NCI-H1436 (cell line): Measurements from ENCODE around the gene KLHL20.
A peak's percentile ranks its signal among the peaks of the same experiment; 100 is the strongest.
"Not testable (repeated sequence)": the region's sequence is repeated elsewhere in the genome, so short reads cannot be mapped to it uniquely, and the experiment has no call there.

Source experiments
- DNase-seq: peaks from one replicate; lab custom pipeline; 2025; lab: John Stamatoyannopoulos, UW

KLHL20 gene

GRCh38 chr1:173753830-173754229 lies 39.0 kb downstream of the KLHL20 start:
- DNase-seq, result no peak

- no peak for DNase-seq
Measured at GRCh38 chr1:173757666-173758065, 42.9 kb downstream of the KLHL20 start.

DNA sequence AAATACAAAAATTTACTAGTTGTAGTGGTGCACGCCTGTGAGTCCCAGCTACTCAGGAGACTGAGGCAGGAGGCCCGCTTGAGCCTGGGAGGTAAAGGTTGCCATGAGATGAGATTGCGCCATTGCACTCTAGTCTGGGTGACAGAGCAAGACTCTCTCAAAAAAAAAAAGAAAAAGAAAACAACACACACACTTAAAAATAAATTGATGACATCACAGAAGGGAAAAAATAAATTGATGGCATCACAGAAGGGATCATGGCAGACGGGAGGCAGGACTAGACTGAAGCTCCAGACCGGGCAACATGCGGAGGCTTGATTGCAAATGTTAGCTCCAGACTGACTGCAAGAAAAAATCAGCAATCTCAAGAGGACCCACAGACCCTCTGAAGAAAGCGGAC lies 43.3 kb downstream of the KLHL20 start:
- no peak for DNase-seq

- DNase-seq, result no peak
Measured at GRCh38 chr1:173758980-173759379, 44.2 kb downstream of the KLHL20 start.

GRCh38 chr1:173764331-173764730 lies 49.5 kb downstream of the KLHL20 start:
- DNase-seq, result not testable (repeated sequence)

DNA sequence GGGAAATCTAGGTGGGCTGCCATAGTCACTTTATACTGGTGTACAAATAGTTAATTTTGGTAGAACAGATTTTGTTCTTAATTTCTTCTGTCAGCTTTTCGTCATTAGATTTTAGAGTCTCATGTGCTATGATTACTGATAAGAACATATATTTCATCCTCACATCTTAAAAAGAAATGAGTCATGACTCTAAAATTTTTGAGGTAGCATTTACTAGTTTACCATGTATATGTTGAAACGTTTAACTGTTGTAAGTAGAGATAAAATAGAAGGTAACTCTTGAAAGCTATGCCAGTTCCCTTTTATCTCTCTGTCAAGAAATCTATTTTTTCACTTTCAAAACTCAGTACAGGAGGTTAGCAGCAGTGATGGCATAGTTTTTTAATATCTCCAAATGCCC lies 53.4 kb downstream of the KLHL20 start:
- DNase-seq, result no peak

DNA sequence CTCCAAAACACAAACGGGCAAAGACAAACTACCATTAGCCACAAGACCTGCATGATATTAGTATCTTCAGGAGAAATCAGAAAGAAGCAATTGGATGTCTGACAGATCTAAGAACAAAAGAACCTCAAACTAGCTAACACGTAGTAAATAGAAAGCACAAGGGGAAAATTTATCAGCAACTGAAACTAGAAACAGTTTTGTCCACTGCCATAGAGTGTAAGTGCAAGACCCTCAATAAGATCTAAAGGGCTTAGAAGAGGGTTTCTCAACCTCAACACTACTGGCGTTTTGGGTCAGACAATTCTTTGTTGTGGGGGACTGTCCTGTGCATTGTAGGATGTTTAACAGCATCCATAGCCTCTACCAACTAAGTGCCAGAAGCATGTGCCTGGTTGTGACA lies 54.0 kb downstream of the KLHL20 start:
- no peak for DNase-seq

- not testable (repeated sequence) for DNase-seq
Measured at GRCh38 chr1:173770330-173770729, 55.5 kb downstream of the KLHL20 start.

DNA sequence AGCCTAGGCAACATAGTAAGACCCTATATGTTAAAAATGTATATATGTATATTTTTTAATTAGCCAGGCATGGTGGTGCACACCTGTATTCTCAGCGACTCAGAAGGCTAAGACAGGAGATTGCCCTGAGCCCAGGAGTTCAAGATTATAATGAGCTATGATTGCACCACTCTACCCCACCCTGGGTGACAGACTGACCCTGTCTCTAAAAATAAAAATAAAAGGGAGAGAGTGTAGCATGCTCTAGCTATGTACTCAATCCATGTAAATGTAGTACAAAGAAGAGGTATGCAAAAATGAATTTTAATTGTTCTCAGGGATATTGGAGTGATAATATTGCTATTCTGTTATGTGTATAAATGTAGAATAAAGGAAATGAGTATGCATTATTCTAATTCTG lies 56.8 kb downstream of the KLHL20 start:
- DNase-seq, result no peak

GRCh38 chr1:173775578-173776226 lies 60.9 kb downstream of the KLHL20 start:
- no peak for DNase-seq

DNA sequence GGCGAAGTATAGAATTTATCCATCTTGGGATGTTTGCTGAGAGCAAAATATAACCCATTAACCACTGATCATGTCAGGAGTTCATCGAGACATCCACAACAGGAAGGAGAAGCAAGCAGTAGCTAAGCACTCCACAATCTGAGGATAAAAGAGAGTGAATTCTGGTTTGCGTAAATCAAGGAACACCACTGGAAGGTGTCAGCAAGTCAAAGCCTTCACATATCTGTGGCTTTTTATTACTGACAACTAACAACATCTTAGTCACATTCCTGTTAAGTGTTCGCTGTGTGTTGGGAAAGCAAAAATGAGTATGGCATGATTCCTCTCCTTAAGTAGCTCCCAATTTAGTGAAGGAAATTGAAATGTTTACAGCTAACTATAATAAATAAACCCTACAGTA lies 65.2 kb downstream of the KLHL20 start:
- DNase-seq, result no peak

DNA sequence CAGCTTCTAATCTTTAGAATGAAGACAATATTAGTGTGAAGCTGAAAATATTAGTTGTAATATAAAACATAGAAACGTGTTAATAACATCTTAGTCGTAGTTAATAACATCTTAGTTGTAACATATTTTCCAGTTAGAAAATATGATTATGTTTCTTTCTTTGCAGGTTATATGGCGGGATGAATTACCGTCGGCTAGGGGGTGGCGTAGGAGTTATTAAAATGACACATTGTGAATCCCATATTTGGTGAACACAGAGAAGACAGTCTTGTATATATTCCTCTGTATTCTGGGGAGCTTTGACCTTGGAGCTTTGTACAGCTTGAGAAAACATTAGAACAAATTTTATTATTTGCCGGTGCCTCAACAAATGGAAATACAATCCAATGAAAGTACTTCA lies 70.2 kb downstream of the KLHL20 start:
- no peak for DNase-seq

DNA sequence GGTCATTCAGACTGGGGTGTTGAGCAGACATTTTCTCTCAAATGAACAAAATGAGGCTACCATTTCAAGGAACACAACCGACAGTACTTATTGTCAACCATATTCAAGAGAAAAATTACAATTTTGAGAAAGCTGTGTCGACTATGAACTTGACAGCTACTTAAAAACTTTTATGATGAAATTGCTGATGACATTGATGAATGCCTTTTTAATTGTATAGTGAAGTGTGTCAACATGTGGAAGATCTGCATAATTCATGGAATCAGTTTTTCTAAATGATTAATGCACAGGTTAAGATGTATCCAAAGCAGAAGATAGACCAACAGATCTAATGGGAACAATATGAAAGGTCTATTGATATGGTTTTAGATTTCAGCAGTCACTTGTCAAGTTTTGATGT lies 75.1 kb downstream of the KLHL20 start:
- DNase-seq, result no peak

DNA sequence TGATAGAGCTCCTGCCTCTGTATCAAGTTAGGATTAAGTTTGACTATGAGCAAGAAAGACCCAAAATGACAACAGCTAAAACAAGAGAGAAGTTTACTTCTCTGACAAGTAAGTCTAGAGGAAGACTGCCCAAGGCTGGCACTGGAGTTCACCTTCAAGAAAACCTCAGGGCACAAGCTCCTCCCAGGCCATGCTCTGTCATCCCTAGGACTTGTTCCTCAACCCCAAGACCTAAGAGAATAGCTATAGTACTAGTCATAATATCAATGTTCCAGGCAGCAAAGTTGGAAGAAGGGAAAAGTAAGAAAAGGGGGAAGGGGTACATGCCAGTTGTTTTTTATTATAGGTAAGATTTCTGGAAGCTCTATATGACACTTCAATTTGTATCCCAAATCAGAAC lies 83.3 kb downstream of the KLHL20 start:
- no peak for DNase-seq

- not testable (repeated sequence) for DNase-seq
Measured at GRCh38 chr1:173799995-173800394, 85.2 kb downstream of the KLHL20 start.

DNA sequence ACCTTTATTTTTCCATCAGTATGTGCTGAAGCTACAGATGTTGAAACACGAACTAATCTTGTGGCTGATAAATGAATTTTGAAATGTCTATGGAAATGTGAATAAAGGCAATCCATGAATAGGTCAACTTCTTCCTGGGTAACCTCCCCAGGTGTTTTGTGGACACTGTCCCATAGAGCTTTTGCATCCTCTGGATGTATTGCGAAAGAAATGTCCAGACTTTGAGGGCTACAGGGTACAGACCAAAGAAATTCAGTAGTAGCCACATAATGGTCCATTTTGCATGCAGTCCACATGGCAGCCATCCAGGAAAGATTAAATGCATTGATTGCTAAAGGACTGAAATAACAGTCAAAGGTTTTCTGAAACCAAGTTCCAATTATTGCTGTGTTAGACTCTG lies 88.2 kb downstream of the KLHL20 start:
- no peak for DNase-seq

DNA sequence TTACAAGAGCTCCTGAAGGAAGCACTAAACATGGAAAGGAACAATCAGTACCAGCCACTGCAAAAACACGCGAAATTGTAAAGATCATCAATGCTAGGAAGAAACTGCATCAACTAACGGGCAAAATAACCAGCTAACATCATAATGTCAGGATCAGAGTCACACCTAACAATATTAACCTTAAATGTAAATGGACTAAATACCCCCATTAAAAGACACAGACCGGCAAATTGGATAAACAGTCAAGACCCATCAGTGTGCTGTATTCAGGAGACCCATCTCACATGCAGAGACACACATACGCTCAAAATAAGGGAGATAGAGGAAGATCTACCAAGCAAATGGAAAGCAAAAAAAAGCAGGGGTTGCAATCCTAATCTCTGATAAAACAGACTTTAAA lies 98.9 kb downstream of the KLHL20 start:
- not testable (repeated sequence) for DNase-seq

DNA sequence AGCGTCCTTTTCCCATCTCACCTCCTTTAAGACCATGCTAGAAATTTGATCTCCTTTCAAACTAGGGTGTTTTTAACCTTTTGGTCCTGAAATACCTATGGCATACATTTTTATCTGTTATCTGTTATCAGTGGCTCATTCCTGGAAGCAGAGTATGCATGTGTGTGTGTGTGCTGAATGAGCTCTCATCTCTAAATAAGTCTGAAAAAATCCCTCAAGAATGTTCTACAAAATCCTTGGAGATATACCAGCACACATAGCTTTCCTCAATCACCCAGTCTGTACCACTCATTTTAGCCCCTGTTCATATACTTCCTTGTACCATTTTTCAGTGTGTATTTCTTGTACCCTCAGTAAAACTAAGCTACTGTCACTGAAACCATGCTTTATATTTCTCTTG lies 103.7 kb downstream of the KLHL20 start:
- no peak for DNase-seq

- no peak for DNase-seq
Measured at GRCh38 chr1:173821680-173822079, 106.9 kb downstream of the KLHL20 start.

DNA sequence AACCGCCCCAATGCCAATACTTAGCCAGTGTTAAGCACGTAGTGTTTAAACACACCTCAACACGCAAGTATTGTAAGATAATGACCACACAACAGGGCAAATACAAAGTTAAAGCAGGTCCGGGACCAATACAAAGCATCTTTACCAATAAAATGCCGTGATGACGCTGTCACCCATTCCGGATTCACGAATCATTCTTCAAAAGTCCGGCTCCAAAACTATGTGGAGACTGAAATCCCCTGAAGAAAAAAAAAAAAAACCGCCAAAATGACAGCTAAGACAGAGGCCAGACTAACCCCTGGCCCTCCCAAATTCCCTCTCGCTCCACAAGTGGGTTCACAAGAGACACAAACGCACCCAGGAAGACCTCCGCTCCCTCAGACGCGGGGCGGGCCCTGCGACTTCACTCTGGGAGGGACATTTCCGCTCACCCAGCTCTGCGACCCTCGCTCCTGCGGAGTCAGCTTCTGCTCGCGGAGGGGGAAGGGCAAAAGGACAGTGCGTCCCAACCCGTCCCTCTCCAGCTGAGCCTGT lies 109.1 kb downstream of the KLHL20 start:
- DNase-seq, result no peak

GRCh38 chr1:173824315-173825081 lies 109.7 kb downstream of the KLHL20 start, which contains the start of the genes CENPL and DARS2:
Gene CENPL, minus strand, starts transcription at chr1:173824883. Its CDS starts 13,584 bp downstream, at chr1:173811299.
Gene DARS2, plus strand, starts transcription at chr1:173824673. Its CDS starts 557 bp downstream, at chr1:173825230.
- DNase-seq, result peak; percentile 95

GRCh38 chr1:173827611-173828010 lies 112.8 kb downstream of the KLHL20 start:
- no peak for DNase-seq

GRCh38 chr1:173832748-173833147 lies 118.0 kb downstream of the KLHL20 start:
- DNase-seq, result no peak
